Fibroblast of lung (primary cell): Measurements from ENCODE around the gene LAX1.

Experiments used
- CTCF ChIP-seq, 2 donors: IDR thresholded peaks in 1 of 2; conservative IDR thresholded peaks in 1 of 2; 1 replicate in 1 of 2; 2 replicates in 1 of 2; pipeline ENCODE4 v1.5.1; 2011 to 2012; ENCODE audit warnings: low read length in 2 of 2, control low read depth in 1 of 2, inconsistent platforms in 1 of 2, low read depth in 1 of 2, mild to moderate bottlenecking in 1 of 2
- EZH2 ChIP-seq: IDR thresholded peaks from 2 replicates; pipeline ENCODE4 v1.5.1; 2012; ENCODE audit warnings: low read length, control low read depth, mild to moderate bottlenecking; ENCODE audit errors: missing control alignments

DNA sequence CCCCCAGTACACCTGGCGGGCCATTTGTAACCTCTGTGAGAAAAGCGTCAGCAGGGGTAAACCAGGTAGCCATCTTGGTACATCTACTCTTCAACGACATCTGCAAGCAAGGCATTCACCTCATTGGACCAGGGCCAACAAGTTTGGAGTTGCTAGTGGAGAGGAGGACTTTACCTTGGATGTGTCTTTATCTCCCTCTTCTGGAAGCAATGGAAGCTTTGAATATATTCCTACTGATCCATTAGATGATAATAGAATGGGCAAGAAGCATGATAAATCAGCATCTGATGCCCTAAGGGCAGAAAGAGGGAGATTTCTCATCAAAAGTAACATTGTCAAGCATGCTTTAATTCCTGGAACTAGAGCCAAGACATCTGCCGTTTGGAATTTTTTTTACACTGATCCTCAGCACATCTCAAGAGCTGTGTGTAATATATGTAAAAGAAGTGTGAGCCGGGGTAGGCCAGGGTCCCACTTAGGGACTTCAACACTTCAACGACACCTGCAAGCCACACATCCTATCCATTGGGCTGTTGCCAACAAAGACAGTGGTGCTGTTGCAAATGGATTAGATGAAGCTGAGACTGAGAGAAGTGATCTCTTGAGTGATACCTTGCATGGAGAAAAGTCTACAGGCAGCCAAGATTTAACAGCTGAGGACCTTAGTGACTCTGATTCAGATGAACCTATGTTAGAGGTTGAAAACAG is 33.1 kb downstream of the LAX1 start:
- TF ChIP-seq CTCF (conservative IDR thresholded peaks at IDR 0.05 in 1 of 2, IDR thresholded peaks at IDR 0.05 in 1 of 2; ENCODE audit: low read depth in 1 of 2, low read length in 2 of 2) (no peak), EZH2 (no peak)
